Prostate gland (tissue), 2 donors: ENCODE results near the gene TOB1. TPM values are rescaled to one million over a fixed set of nuclear protein-coding genes. Genes with fewer than 3 reads are reported as not detected.

ENCODE experiments used
- DNase-seq: peaks from one replicate; pipeline ENCODE4 v3.0.0-alpha.2; 2019; ENCODE audit warnings: low spot score
- H3K27ac ChIP-seq, 2 donors: fragments of 200-600 bp; sonication (generic); 2 replicates each; pipeline ENCODE4 v1.5.1; 2017 to 2019
- H3K27me3 ChIP-seq: fragments of 200-600 bp; sonication (generic); replicated peaks from 2 replicates; pipeline ENCODE4 v1.5.1; 2019; ENCODE audit not compliant: insufficient read depth
- H3K36me3 ChIP-seq, 2 donors: fragments of 200-600 bp; sonication (generic); 1 replicate in 1 of 2; 2 replicates in 1 of 2; pipeline versions ENCODE4 v1.5.1 to v1.8.1; 2017 to 2019
- H3K4me1 ChIP-seq: fragments of 200-600 bp; sonication (generic); replicated peaks from 2 replicates; pipeline ENCODE4 v1.5.1; 2019
- H3K4me3 ChIP-seq, 2 donors: fragments of 200-600 bp; sonication (generic); 2 replicates each; pipeline ENCODE4 v1.5.1; 2017 to 2019
- H3K9me3 ChIP-seq: fragments of 200-600 bp; sonication (generic); 2 replicates; pipeline ENCODE4 v1.5.1; 2017
- POLR2A ChIP-seq: fragments of 450-650 bp; IDR thresholded peaks from one replicate; pipeline ENCODE4 v1.6.1; 2016; ENCODE audit warnings: antibody characterized with exemption, mild to moderate bottlenecking
- POLR2AphosphoS5 ChIP-seq: sonication (generic); formaldehyde crosslinking; IDR thresholded peaks from one replicate; pipeline ENCODE4 v1.6.1; 2017; ENCODE audit warnings: antibody characterized with exemption
- WGBS: methylation state at CpG from one replicate; pipeline ENCODE4 v1.1.5; 2018; 5-methylcytosine and 5-hydroxymethylcytosine counted together
- intact Hi-C: fragments of 100-400 bp; cut with DNase I; formaldehyde crosslinking; loops from one replicate; pipeline ENCODE4 v1.14.2; 2022
- total RNA-seq, 2 donors: library from RNA; depleted of rRNA; stranded (reverse); fragments of >200 nt; gene quantifications; one replicate each; pipeline ENCODE4 v1.1.0, GENCODE V29; 2016
- TF ChIP-seq, protein P1 (sequence below), 4 experiments: fragments of 200-600 bp in 2 of 4; fragments of 450-650 bp in 2 of 4; sonication (generic) in 2 of 4; IDR thresholded peaks; 1 replicate in 3 of 4; 2 replicates in 1 of 4; pipeline ENCODE4 v1.5.1; 2016 to 2019; ENCODE audit warnings: antibody characterized with exemption in 4 of 4, mild to moderate bottlenecking in 2 of 4, moderate library complexity in 2 of 4

The TOB1 gene
- total RNA-seq, 2 donors from 2014 or later = 37.1 to 64.7 TPM

DNA sequence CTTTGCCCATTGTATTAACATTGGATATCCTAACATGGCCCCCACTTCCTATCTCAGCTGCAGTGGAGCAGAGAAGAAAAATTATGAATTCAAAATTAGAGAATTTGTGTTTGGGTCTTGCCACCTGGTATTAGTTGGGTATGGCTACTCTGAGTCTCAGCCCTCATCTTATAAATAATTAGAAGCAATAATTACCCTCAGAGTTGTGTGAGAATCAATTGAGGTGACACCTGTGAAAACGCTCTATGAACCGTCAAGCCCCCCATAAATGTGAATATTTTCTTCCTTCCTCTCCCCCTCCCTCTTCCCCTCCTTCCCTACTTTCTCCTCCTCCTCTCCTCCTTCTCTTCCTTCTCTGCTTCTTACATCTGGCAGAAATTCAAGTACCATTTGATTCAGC lies 8.9 kb upstream of the TOB1 start:
- Histone ChIP-seq H3K4me3 (no peak overlapping the region), H3K4me1 (no peaks in the 10 kb centered on the region), H3K36me3 (no peaks in the 10 kb centered on the region), H3K27ac (no peak overlapping the region), H3K9me3 (no peaks in the 10 kb centered on the region), H3K27me3 (no peaks in the 10 kb centered on the region)
- DNase-seq = no peak
- TF ChIP-seq POLR2A (no peak), POLR2AphosphoS5 (no peak)
- TF ChIP-seq, protein P1, sequence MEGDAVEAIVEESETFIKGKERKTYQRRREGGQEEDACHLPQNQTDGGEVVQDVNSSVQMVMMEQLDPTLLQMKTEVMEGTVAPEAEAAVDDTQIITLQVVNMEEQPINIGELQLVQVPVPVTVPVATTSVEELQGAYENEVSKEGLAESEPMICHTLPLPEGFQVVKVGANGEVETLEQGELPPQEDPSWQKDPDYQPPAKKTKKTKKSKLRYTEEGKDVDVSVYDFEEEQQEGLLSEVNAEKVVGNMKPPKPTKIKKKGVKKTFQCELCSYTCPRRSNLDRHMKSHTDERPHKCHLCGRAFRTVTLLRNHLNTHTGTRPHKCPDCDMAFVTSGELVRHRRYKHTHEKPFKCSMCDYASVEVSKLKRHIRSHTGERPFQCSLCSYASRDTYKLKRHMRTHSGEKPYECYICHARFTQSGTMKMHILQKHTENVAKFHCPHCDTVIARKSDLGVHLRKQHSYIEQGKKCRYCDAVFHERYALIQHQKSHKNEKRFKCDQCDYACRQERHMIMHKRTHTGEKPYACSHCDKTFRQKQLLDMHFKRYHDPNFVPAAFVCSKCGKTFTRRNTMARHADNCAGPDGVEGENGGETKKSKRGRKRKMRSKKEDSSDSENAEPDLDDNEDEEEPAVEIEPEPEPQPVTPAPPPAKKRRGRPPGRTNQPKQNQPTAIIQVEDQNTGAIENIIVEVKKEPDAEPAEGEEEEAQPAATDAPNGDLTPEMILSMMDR (IDR thresholded peaks at IDR 0.05) = no peak
- 75% methylated on average over 2 of the region's 2 CpGs for WGBS
- intact Hi-C loops = no loop called here

DNA sequence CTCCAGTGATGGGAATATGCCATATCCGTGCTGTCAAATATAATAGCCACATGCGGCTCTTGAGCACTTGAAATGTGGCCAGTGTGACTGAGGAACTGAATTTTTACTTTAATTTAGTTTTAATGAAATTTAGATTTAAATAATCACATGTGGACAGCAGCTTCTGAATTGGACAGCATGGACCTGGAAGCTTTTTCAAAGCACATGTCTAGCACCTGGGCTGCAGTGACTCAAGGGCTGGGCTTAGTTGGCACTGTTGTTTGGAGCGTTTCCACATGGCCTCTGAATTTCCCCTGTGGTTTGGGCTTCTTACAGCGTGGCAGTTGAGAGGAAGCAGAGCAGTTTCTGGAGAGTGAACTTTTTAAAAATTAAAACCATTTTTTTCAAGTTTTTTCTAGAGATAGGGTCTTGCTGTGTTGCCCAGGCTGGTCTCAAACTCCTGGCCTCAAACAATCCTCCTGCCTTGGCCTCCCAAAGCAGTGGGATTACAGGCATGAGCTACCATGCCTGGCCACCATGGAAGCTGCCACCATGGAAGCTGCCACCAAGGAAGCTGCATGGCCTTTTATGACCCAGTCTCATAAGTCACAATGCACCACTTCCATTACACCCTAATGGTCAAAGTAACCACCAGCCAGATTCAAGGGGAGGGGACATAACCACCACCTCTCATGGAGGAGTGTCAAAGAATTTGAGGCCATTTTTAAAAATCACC lies 6.7 kb upstream of the TOB1 start:
- DNase-seq = peak; percentile 35
- Histone ChIP-seq H3K36me3 (no peaks in the 10 kb centered on the region), H3K4me3 (no peak overlapping the region), H3K9me3 (no peaks in the 10 kb centered on the region), H3K27ac (no peak overlapping the region), H3K27me3 (no peaks in the 10 kb centered on the region), H3K4me1 (no peaks in the 10 kb centered on the region)
- TF ChIP-seq POLR2AphosphoS5 (no peak), POLR2A (no peak)
- TF ChIP-seq, protein P1 (IDR thresholded peaks at IDR 0.05) = no peak
- WGBS = 57% methylated on average over 4 of the region's 4 CpGs
- intact Hi-C loops = no loop called here

DNA sequence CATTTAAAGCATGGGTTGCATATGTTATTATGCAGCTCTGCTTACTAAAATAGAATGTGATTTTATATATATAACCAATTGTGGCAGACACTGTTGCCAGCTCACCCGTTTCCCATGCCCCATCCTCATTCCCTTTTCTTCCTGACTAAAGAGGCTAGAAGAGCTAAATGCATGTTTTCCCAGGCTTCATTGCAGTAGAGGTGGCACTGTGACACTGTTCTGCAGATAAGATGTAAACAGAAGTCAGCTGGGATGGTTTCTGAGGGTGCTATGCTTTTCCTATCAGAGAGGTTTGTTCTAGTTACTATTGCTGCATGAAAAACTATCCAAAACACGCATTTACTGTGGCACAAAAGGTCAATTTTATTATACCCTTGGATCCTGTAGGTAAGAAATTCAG lies 5.7 kb upstream of the TOB1 start:
- intact Hi-C loops = no loop called here
- H3K4me1 ChIP-seq = no peaks in the 10 kb centered on the region
- DNase-seq = no peak
- H3K27ac ChIP-seq = no peak overlapping the region
- H3K4me3 ChIP-seq = no peak overlapping the region
- TF ChIP-seq POLR2A (no peak), POLR2AphosphoS5 (no peak)
- TF ChIP-seq, protein P1 (IDR thresholded peaks at IDR 0.05) = no peak
- no peaks in the 10 kb centered on the region for H3K36me3 ChIP-seq
- no peaks in the 10 kb centered on the region for H3K27me3 ChIP-seq
- H3K9me3 ChIP-seq = no peaks in the 10 kb centered on the region
- 72% methylated on average over 2 of the region's 2 CpGs for WGBS

DNA sequence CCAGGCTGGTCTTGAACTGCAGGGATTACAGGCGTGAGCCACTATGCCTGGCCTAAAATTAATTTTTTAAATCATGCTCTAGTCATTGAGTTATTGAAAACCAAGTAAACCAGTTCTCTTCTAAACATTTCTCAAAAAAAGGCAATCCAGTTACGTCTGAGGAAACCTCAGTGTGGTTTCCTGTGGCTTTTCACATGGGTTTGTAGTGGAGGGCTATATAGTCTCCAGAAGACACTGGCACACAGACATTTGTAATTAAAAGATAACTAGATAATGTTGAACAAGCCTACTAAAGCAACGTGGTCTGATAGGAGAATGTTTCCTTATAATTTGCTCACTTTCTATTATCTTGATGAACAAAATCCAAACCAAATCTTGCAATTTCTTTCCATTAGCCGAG lies 5.2 kb upstream of the TOB1 start:
- H3K27ac ChIP-seq = no peak overlapping the region
- DNase-seq = no peak
- no peaks in the 10 kb centered on the region for H3K9me3 ChIP-seq
- 70% methylated on average over 4 of the region's 4 CpGs for WGBS
- H3K4me1 ChIP-seq = no peaks in the 10 kb centered on the region
- intact Hi-C loops = no loop called here
- TF ChIP-seq POLR2AphosphoS5 = no peak
- TF ChIP-seq, protein P1 (IDR thresholded peaks at IDR 0.05) = no peak
- no peaks in the 10 kb centered on the region for H3K27me3 ChIP-seq
- H3K36me3 ChIP-seq = no peaks in the 10 kb centered on the region
- no peak overlapping the region for H3K4me3 ChIP-seq

DNA sequence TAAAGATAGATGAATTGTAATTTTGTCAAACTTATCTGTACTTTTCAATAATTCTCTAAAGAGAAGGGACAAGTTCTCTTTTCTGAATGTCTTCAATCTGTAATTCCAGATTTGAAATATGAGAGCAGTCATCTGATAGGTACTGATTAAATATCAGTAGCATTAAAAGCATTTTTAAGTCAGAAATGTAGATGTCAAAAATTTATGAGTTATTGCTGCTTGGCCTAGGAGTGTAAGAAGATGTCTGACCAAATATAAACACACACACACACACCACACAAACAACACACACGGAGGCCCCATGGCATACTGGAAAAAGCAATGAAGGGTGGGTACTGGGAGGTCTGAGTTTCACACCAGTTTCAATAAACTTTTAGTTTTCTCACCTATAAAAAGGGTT lies 2.4 kb upstream of the TOB1 start:
- H3K27ac ChIP-seq = peak overlapping the region; percentile 100
- no peak for DNase-seq
- H3K4me1 ChIP-seq = no peaks in the 10 kb centered on the region
- peak overlapping the region in 1 of 2 donors; percentile 79 for H3K4me3 ChIP-seq
- no peaks in the 10 kb centered on the region for H3K9me3 ChIP-seq
- no peaks in the 10 kb centered on the region for H3K36me3 ChIP-seq
- no peaks in the 10 kb centered on the region for H3K27me3 ChIP-seq
- intact Hi-C loops = no loop called here
- 25% methylated on average over 1 of the region's 1 CpG for WGBS
- TF ChIP-seq, protein P1 (IDR thresholded peaks at IDR 0.05) = no peak
- TF ChIP-seq POLR2AphosphoS5 = no peak
